ENCODE measurements around the gene BRINP1.

GRCh38 chr9:119251936-119252335 lies 117.3 kb downstream of the BRINP1 start:
- TF ChIP-seq CTCF (IDR thresholded peaks at IDR 0.05) (no peak), POLR2A (IDR thresholded peaks at IDR 0.05) (no peak)
